ENCODE data around the gene ZNF718.

ZNF718 gene

DNA sequence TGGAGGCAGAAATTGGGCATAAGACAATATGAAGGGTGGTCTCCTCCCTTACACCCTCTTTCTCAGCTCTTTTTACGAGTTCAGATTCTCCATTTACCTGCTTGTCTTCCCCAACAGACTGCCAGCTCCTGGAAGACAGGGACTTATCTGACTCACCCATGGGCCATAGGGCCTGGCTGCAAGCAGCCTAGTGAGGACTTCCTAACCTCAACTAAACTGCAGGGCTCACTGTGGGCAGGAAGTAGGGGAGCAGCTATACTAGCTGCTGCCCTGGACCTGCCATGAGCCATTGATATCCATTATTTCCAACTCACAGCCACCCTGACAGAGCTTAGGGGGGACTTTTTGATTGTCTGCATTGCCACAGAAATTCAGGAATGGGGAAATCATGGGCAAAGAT lies 11.5 kb upstream of the ZNF718 start:
- Histone ChIP-seq H3K4me3 (ENCODE audit: low read length) (no peak overlapping the region), H4K20me1 (ENCODE audit: control insufficient read depth, insufficient read depth, low read depth, low read length) (no peaks in the 10 kb centered on the region), H3K79me2 (ENCODE audit: control insufficient read depth, low read length) (no peaks in the 10 kb centered on the region), H3K4me1 (ENCODE audit: control insufficient read depth, low read length) (peaks cover 3% of the 10 kb centered on the region; the same call in 1 of the 2 replicates), H3K9me2 (replicated peaks; ENCODE audit: control insufficient read depth, low read length) (no peaks in the 10 kb centered on the region), H3K27ac (ENCODE audit: low read depth, low read length) (no peak overlapping the region), H3K4me2 (ENCODE audit: low read length) (no peak overlapping the region), H3K27me3 (ENCODE audit: control insufficient read depth, low read length) (no peaks in the 10 kb centered on the region), H3K36me3 (ENCODE audit: control insufficient read depth, low read length) (no peaks in the 10 kb centered on the region), H3F3A (ENCODE audit: control insufficient read depth, insufficient read depth) (no peaks in the 10 kb centered on the region), H3K9me3 (ENCODE audit: control insufficient read depth, insufficient read depth, low read length) (peaks cover 21% of the 10 kb centered on the region)
- TF ChIP-seq EZH2phosphoT487 (IDR thresholded peaks at IDR 0.05; ENCODE audit: borderline replicate concordance, low read length) = no peak
- TF ChIP-seq, protein P1, sequence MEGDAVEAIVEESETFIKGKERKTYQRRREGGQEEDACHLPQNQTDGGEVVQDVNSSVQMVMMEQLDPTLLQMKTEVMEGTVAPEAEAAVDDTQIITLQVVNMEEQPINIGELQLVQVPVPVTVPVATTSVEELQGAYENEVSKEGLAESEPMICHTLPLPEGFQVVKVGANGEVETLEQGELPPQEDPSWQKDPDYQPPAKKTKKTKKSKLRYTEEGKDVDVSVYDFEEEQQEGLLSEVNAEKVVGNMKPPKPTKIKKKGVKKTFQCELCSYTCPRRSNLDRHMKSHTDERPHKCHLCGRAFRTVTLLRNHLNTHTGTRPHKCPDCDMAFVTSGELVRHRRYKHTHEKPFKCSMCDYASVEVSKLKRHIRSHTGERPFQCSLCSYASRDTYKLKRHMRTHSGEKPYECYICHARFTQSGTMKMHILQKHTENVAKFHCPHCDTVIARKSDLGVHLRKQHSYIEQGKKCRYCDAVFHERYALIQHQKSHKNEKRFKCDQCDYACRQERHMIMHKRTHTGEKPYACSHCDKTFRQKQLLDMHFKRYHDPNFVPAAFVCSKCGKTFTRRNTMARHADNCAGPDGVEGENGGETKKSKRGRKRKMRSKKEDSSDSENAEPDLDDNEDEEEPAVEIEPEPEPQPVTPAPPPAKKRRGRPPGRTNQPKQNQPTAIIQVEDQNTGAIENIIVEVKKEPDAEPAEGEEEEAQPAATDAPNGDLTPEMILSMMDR (IDR thresholded peaks at IDR 0.05; ENCODE audit: low read depth, low read length, poor library complexity, severe bottlenecking) = no peak

DNA sequence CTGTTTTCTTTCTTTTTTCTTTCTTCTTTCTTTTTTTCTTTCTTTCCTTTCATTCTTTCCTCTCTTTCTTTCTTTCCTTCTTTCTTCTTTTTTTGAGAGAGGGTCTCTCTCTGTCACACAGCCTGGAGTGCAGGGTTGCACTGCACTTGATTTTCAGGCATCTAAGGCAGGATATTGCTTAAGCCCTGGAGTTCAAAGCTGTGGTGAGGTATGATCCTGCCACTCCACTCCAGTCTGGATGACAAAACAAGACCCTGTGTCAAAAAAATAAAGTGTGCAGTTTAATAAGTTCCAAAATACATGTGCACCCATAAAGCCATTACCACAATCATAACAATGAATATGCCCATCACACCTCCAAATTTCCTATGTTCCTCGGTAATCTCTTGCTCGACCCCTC lies 10.6 kb upstream of the ZNF718 start:
- H3K27ac ChIP-seq (ENCODE audit: low read depth, low read length) = no peak overlapping the region
- TF ChIP-seq EZH2phosphoT487 (IDR thresholded peaks at IDR 0.05; ENCODE audit: borderline replicate concordance, low read length) = no peak
- TF ChIP-seq, protein P1 (IDR thresholded peaks at IDR 0.05; ENCODE audit: low read depth, low read length, poor library complexity, severe bottlenecking) = no peak
- H3K36me3 ChIP-seq (ENCODE audit: control insufficient read depth, low read length) = no peaks in the 10 kb centered on the region
- H3K4me3 ChIP-seq (ENCODE audit: low read length) = no peak overlapping the region
- no peak overlapping the region for H3K4me2 ChIP-seq (ENCODE audit: low read length)
- no peaks in the 10 kb centered on the region for H3K9me2 ChIP-seq (replicated peaks; ENCODE audit: control insufficient read depth, low read length)
- no peaks in the 10 kb centered on the region for H4K20me1 ChIP-seq (ENCODE audit: control insufficient read depth, insufficient read depth, low read depth, low read length)
- H3K79me2 ChIP-seq (ENCODE audit: control insufficient read depth, low read length) = no peaks in the 10 kb centered on the region
- no peaks in the 10 kb centered on the region for H3F3A ChIP-seq (ENCODE audit: control insufficient read depth, insufficient read depth)
- H3K4me1 ChIP-seq (ENCODE audit: control insufficient read depth, low read length) = peaks cover 3% of the 10 kb centered on the region; the same call in 1 of the 2 replicates
- no peaks in the 10 kb centered on the region for H3K27me3 ChIP-seq (ENCODE audit: control insufficient read depth, low read length)
- H3K9me3 ChIP-seq (ENCODE audit: control insufficient read depth, insufficient read depth, low read length) = peaks cover 14% of the 10 kb centered on the region

DNA sequence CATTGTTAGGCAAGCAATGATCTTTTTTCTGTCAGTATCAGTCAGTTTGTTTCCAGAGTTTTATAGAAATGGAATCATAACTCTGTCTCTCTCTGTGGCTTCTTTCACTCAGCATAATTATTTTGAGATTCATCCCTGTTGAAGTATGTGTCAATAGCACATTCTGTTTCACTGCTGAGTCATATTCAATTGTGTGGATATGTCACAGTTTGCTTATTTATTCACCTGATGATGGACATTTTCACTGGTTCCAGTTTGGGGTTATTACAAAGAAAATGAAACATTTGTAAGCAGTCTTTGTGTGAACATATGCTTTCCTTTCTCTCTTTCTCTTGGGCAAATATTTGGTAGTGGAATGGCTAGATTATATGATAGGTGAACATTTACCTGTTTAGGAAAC lies 10.2 kb upstream of the ZNF718 start:
- H4K20me1 ChIP-seq (ENCODE audit: control insufficient read depth, insufficient read depth, low read depth, low read length) = no peaks in the 10 kb centered on the region
- no peaks in the 10 kb centered on the region for H3K9me2 ChIP-seq (replicated peaks; ENCODE audit: control insufficient read depth, low read length)
- no peak overlapping the region for H3K4me2 ChIP-seq (ENCODE audit: low read length)
- no peaks in the 10 kb centered on the region for H3F3A ChIP-seq (ENCODE audit: control insufficient read depth, insufficient read depth)
- TF ChIP-seq, protein P1 (IDR thresholded peaks at IDR 0.05; ENCODE audit: low read depth, low read length, poor library complexity, severe bottlenecking) = no peak
- TF ChIP-seq EZH2phosphoT487 (IDR thresholded peaks at IDR 0.05; ENCODE audit: borderline replicate concordance, low read length) = no peak
- H3K4me1 ChIP-seq (ENCODE audit: control insufficient read depth, low read length) = peaks cover 3% of the 10 kb centered on the region; the same call in 1 of the 2 replicates
- no peak overlapping the region for H3K4me3 ChIP-seq (ENCODE audit: low read length)
- peaks cover 9% of the 10 kb centered on the region for H3K9me3 ChIP-seq (ENCODE audit: control insufficient read depth, insufficient read depth, low read length)
- H3K79me2 ChIP-seq (ENCODE audit: control insufficient read depth, low read length) = no peaks in the 10 kb centered on the region
- H3K36me3 ChIP-seq (ENCODE audit: control insufficient read depth, low read length) = no peaks in the 10 kb centered on the region
- H3K27ac ChIP-seq (ENCODE audit: low read depth, low read length) = no peak overlapping the region
- no peaks in the 10 kb centered on the region for H3K27me3 ChIP-seq (ENCODE audit: control insufficient read depth, low read length)

All from DOHH2 (cell line).